ENCODE data around the gene TDRD7.

DNA sequence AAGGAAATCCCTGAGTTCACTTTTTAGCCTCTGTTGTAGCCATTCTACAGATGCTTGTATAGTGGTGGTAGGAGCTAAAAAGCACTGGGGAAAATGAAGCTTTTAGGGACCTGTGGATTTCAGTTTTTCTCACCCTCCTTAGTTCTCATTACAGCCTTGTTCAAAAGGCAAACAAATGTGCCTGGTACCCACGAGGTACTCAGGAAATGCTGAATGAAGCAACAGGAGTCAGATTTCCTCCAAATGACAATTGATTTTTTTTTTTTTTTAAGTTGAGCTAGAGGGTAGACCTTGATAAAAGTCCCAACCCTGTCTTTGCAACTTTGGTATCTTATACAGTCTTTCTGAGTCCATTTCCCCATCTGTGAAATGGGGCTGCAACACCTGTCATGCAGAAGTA, 68.3 kb downstream of the TDRD7 start:
- TF ChIP-seq, protein P1, sequence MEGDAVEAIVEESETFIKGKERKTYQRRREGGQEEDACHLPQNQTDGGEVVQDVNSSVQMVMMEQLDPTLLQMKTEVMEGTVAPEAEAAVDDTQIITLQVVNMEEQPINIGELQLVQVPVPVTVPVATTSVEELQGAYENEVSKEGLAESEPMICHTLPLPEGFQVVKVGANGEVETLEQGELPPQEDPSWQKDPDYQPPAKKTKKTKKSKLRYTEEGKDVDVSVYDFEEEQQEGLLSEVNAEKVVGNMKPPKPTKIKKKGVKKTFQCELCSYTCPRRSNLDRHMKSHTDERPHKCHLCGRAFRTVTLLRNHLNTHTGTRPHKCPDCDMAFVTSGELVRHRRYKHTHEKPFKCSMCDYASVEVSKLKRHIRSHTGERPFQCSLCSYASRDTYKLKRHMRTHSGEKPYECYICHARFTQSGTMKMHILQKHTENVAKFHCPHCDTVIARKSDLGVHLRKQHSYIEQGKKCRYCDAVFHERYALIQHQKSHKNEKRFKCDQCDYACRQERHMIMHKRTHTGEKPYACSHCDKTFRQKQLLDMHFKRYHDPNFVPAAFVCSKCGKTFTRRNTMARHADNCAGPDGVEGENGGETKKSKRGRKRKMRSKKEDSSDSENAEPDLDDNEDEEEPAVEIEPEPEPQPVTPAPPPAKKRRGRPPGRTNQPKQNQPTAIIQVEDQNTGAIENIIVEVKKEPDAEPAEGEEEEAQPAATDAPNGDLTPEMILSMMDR (IDR thresholded peaks at IDR 0.05) = no peak
- TF ChIP-seq EZH2 (IDR thresholded peaks at IDR 0.05) (no peak), EZH2phosphoT487 (IDR thresholded peaks at IDR 0.05) (no peak)

All from neural progenitor cell (in vitro differentiated cells).